HG03354 (cell line): ENCODE measurements around the gene LGI4.
"Not testable (repeated sequence)": the region's sequence is repeated elsewhere in the genome, so short reads cannot be mapped to it uniquely, and the experiment has no call there.

Experiments used
- ATAC-seq: cut with Tn5 transposase; IDR thresholded peaks from one replicate; pipeline ENCODE4 v1.9.1; 2021; ENCODE audit warnings: mild to moderate bottlenecking; ENCODE audit not compliant: unreplicated experiment, poor library complexity, severe bottlenecking

Gene LGI4

DNA sequence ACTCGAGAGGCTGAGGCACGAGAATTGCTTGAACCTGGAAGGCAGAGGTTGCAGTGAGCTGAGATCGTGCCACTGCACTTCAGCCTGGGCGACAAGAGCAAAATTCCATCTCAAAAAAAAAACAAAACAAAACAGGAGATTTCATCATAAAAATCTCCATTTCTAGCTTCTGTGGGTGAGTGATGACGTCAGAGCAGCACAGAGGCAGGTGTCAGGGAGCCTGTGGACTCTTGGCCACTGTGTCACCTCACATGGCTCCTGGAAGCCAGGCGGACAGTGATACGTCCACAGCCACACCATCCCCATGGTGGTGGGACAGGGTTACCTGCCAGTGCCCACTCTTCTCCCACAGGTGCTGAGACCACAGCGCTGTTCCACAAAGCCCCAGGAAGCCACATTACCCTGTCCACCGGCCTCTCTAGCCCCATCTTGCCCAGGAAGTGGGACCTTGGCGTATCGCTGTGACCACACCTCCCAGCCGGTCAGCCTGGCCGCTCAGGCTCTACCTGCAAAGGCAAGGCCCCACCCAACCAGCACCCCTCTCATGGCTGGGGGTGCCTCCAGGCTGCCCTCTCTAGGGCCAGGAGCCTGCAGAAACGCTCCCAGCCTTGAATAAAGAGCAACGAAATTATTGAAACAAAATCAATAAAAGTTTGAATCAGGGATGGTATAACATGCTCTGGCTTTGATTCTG is 21.7 kb downstream of the LGI4 start:
- ATAC-seq: no peak

GRCh38 chr19:35110974-35111373 is 23.9 kb downstream of the LGI4 start:
- ATAC-seq: no peak

DNA sequence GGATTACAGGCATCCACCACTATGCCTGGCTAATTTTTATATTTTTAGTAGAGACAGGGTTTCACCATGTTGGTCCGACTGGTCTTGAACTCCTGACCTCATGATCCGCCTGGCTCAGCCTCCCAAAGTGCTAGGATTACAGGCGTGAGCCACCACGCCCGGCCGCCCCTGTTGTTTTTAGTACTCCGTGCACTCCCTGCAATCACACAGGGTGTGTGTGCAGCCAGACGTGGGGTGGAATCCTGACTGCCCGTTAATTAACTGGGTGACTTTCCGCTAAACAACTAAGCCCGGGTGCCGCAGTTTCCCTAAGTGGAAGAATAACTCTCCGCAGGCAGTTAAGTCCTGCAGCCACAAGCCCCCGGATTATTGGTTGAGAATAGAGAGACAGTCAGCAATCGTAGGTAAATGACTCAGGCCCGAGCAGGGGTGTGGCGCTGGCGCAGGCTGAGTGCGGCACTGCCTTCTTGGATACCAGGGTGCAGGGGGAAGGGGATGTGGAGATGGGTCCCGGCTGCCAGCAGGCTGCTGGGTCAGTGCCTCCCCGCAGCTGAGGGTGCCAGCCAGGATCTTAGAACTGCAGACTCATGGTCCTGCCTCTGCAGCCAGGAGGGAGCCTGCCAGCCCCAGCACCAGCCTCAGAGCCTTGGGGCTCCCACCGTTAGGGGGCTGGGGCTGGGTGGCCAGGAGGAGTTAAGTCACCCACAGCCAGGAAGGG is 25.3 kb downstream of the LGI4 start:
- ATAC-seq: no peak

DNA sequence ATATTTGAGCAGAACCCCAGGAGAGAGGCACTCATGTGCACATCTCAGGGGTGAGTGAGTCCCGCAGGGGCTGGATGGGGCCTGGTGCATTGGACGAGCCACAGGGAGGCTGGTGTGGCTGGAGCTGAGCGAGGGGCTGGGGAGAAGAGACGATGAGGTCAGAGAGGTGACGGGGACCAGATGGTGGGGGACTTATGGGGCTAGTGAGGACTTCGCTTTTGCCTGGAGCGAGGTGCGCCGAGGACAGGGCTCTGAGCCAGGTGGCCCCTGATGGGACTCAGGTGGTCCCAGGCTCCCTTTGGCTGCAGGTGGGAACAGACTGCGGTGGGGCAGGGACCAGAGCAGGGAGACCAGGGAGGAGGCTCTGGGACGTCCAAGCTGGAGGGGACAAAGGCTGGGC is 26.1 kb downstream of the LGI4 start:
- no peak for ATAC-seq

GRCh38 chr19:35107545-35107944 is 27.3 kb downstream of the LGI4 start:
- no peak for ATAC-seq

GRCh38 chr19:35106898-35107541 is 27.8 kb downstream of the LGI4 start:
- no peak for ATAC-seq

DNA sequence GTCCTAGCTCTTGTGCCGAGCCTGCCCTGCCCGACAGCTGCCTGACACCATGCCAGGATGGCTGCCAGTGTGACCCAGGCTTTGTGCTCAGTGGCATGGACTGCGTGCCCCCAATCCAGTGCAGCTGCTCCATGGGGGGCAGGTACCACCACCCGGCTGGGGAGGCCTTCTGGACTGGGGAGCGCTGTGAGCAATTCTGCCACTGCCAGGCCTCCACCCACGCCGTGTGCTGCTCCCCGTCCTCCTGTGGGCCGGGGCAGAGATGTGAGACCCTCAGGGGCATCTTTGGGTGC is 28.6 kb downstream of the LGI4 start:
- ATAC-seq: no peak

GRCh38 chr19:35105411-35106290 is 29.2 kb downstream of the LGI4 start:
- no peak for ATAC-seq

DNA sequence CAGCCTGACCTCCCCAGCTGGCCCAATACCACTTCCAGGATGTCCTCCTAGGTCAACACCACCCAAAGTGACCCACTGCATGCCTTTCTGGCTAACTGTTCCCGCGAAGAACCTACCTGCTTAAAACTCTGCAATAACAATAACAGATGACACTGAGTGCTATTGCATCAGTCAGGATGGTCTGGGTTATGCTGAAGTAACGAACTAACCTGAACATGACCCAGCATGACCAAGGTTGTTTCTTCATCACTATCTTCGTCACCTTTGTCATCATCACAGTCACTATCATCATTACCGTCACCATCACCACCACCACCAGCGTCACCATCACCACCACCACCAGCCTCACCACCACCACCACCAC is 29.8 kb downstream of the LGI4 start:
- no peak for ATAC-seq

DNA sequence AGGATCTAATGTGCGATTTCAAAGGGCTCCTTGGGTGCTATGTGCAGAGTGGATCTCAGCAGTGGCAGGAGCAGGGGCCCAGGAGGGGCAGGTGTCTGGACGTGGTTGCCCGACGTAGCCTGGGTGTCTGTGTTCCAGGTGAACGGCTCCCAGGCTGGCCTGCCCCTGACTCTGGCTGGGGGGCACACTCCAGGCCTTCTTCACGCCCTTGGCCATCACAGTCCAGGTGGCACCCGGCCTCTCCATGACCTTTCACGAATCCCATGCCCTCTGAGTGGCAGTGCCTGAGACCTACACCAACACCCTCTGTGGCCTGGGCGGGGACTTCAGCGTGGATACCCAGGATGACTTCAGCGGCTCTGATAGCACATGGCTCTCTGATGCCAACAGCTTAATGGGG is 30.5 kb downstream of the LGI4 start:
- ATAC-seq: no peak

DNA sequence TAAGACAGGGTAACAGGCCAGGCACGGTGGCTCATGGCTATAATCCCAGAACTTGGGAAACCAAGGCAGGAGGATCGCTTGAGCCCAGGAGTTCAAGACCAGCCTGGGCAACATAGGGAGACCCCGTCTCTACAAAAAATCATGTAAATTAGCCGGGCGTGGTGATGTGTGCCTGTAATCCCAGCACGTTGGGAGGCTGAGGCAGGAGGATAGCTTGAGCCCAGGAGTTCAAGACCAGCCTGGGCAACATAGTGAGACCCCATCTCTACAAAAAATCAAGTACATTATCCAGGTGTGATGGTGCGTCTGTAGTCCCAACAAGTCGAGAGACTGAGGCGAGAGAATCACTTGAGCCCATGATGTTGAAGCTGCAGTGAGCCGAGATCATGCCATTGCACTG is 31.2 kb downstream of the LGI4 start:
- not testable (repeated sequence) for ATAC-seq

DNA sequence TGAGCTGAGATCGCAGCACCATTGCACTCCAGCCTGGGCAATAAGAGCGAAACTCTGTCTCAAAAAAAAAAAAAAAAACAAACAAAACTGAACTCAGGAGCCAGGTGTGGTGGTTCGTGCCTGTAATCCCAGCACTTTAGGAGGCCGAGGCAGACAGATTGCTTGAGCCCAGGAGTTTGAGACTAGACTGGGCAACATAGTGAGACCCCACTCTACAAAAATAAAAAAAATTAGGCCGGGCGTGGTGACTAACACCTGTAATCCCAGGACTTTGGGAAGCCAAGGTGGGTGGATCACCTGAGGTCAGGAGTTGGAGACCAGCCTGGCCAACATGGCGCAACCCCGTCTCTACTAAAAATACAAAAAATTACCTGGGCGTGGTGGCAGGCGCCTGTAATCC is 32.9 kb downstream of the LGI4 start:
- not testable (repeated sequence) for ATAC-seq

GRCh38 chr19:35100588-35101533 is 34.0 kb downstream of the LGI4 start:
- ATAC-seq: no peak

GRCh38 chr19:35099897-35100275 is 35.0 kb downstream of the LGI4 start:
- no peak for ATAC-seq

DNA sequence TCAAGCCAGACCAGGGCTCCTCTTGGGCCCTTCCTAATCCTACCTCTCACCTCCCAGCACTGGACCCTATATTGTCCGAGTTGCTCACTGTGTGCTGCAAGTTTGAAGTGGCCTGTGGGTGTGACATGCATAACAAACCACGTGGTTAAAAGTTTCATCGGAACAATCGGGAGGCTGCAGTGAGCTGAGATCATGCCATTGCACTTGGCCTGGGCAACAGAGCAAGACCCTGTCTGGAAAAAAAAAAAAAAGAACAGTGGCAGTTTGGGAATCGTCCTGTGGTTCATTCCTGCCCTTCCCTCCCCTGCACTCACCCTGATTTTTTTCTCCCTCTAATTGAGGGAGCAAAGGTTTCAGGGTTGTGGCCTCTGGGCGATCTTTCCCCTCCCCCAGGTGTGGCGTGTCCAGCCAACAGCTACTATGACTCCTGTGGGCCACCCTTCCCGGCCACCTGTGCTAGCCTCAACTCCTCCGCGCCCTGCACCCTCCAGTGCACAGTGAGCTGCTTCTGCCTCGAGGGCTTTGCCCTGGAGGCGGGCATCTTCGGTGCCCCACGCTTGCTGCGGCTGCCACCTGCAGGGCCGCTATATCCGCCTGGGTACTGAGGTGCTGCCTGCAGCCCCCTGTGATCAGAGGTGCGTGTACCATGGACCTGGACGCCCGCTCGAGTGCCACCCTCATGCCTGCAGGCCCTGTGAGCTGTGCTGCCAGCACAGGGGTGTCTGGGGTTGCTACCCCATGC is 35.5 kb downstream of the LGI4 start:
- no peak for ATAC-seq

DNA sequence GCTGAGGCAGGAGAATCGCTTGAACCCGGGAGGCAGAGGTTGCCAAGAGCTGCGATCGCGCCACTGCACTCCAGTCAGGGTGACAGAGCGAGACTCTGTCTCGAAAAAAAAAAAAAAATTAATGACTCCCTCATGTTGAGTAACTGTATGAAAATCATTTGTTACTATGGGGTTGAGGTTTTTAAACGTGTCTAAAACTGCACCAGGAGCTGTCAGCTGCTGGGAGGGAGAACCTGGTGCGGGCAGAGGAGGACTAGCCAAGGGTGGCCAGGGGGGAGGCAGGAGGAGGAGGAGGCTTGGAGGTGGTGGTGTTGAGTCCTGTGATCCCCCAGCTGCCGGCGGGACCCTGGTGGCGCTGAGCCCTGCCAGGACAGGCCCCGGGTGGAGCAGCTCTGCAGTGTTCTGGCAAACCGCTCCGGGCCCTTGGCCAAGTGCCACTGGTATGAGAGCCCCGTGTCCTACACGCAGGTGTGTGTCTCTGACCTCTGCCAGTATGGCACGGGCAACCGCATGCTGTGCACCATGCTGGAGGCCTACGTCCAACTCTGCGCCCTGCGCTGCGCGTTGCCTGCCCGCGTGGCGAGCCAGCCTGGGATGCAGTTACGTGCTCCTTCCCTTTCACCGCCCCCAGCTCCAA is 36.3 kb downstream of the LGI4 start:
- no peak for ATAC-seq

GRCh38 chr19:35095667-35096368 is 39.0 kb downstream of the LGI4 start:
- no peak for ATAC-seq

- no peak for ATAC-seq
These were observed 40.2 kb downstream of the LGI4 start for GRCh38 chr19:35094656-35095055.
